GM06990 (cell line): Measurements from ENCODE around the gene SEMA4C.
"Not testable (repeated sequence)": the region's sequence is repeated elsewhere in the genome, so short reads cannot be mapped to it uniquely, and the experiment has no call there.

ENCODE experiments used
- DNase-seq: peaks from one replicate; pipeline ENCODE4 v3.0.0-alpha.2; 2011; ENCODE audit not compliant: insufficient read length; ENCODE audit errors: extremely low read depth
- H3K27me3 ChIP-seq: replicated peaks from 2 replicates; pipeline ENCODE4 v1.6.0; 2011; ENCODE audit warnings: low read length; ENCODE audit not compliant: control insufficient read depth, insufficient read depth
- H3K36me3 ChIP-seq: 2 replicates; pipeline ENCODE4 v1.5.1; 2011; ENCODE audit warnings: low read length; ENCODE audit not compliant: control insufficient read depth, insufficient read depth
- H3K4me3 ChIP-seq: replicated peaks from 2 replicates; pipeline ENCODE4 v1.5.1; 2011; ENCODE audit warnings: low read depth, mild to moderate bottlenecking, control low read depth, low read length
- CTCF ChIP-seq: IDR thresholded peaks from 2 replicates; pipeline ENCODE4 v1.5.1; 2011; ENCODE audit warnings: low read length, control low read depth, mild to moderate bottlenecking, inconsistent platforms; ENCODE audit not compliant: insufficient read depth, poor library complexity, severe bottlenecking

SEMA4C gene

DNA sequence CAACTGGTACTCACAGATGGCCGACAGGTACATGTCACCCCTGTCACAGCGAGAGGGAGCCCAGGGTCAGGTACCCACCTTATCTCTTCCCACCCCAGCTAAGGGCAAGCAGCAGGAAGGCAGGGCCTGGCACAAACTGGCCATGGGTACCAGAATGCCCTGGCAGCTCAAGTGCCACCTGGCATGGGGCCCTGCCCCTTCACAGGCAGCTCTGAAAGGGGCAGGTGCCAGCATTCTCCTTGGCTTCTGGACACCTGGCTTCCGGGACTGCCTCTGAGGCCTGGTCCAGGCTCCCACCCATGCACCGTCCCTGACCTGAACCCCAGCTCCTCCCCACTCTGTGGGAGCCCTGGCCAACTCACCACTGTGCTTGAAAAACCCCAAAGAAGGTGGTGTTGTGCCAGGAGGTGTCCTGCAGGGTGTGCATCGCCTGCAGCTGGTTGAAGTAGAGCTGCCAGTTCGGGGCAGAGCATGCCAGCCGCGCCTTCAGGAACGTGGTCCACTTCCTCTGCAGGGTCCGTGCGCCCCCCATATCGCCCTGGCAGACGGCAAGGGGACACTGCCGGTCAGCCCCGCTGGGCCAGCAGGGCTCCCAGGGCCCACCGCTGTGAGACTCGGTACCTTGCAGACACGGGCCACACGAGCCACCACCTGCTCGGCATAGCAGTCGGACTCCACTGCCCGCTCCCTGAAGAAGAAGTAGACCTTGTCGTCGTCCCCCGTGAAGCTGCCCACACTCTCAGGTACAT is 5.4 kb downstream of the SEMA4C start:
- no peak for TF ChIP-seq CTCF
- Histone ChIP-seq H3K27me3 (no peaks in the 10 kb centered on the region), H3K4me3 (no peak overlapping the region), H3K36me3 (peaks cover 23% of the 10 kb centered on the region)
- no peak for DNase-seq

GRCh38 chr2:96863575-96864342 is 6.1 kb downstream of the SEMA4C start:
- Histone ChIP-seq H3K36me3 (peaks cover 23% of the 10 kb centered on the region), H3K4me3 (no peak overlapping the region), H3K27me3 (no peaks in the 10 kb centered on the region)
- DNase-seq: no peak
- TF ChIP-seq CTCF: no peak

DNA sequence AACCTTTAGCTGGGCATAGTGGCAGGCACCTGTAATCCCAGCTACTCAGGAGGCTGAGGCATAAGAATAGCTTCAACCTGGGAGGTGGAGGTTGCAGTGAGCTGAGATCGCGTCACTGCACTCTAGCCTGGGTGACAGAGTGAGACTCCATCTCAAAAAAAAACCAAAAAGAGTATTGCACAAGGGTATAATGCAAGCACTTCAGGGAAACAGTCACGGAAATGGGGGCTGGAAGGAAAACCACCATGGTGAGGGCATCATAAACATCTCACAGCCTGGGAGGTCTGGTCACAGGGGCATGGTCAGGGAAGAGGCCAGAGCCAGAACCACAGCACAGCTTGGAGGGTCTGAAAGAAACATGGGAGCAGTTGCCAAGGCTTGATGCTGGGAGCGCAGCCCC is 6.8 kb downstream of the SEMA4C start:
- not testable (repeated sequence) for DNase-seq, H3K4me3 ChIP-seq, H3K27me3 ChIP-seq
- H3K36me3 ChIP-seq: peaks cover 23% of the 10 kb centered on the region

- no peak overlapping the region for H3K4me3 ChIP-seq
- no peak for DNase-seq
- H3K36me3 ChIP-seq: peaks cover 23% of the 10 kb centered on the region
- no peak for TF ChIP-seq CTCF
- H3K27me3 ChIP-seq: no peaks in the 10 kb centered on the region
Observed at GRCh38 chr2:96861074-96861473, 8.8 kb downstream of the SEMA4C start.

- H3K36me3 ChIP-seq: peaks cover 19% of the 10 kb centered on the region
- no peak for TF ChIP-seq CTCF
- no peak for DNase-seq
- no peak overlapping the region for H3K4me3 ChIP-seq
- H3K27me3 ChIP-seq: no peaks in the 10 kb centered on the region
Observed at GRCh38 chr2:96860065-96861029, 9.5 kb downstream of the SEMA4C start.
